ENCODE results near the gene SHD.
"Not testable (repeated sequence)": the region's sequence is repeated elsewhere in the genome, so short reads cannot be mapped to it uniquely, and the experiment has no call there.

Gene SHD

GRCh38 chr19:4278419-4279266, at the start of gene SHD:
Gene SHD (plus strand): TSS chr19:4279266. CDS start chr19:4280064, 798 bp downstream.
- no peak for DNase-seq

GRCh38 chr19:4230237-4230636, 48.8 kb upstream of the SHD start:
- not testable (repeated sequence) for DNase-seq

- DNase-seq: not testable (repeated sequence)
Measured at GRCh38 chr19:4231521-4231920, 47.5 kb upstream of the SHD start.

GRCh38 chr19:4232139-4232538, 46.9 kb upstream of the SHD start:
- not testable (repeated sequence) for DNase-seq

- DNase-seq: no peak
Measured at GRCh38 chr19:4232614-4233281, 46.3 kb upstream of the SHD start.

- DNase-seq: no peak
Measured at GRCh38 chr19:4233282-4233853, 45.7 kb upstream of the SHD start.

- DNase-seq: no peak
Measured at GRCh38 chr19:4234142-4234861, 44.8 kb upstream of the SHD start.

- DNase-seq: no peak
Measured at GRCh38 chr19:4234862-4235201, 44.2 kb upstream of the SHD start.

GRCh38 chr19:4237510-4237909, 41.6 kb upstream of the SHD start:
- not testable (repeated sequence) for DNase-seq

GRCh38 chr19:4238831-4239230, 40.2 kb upstream of the SHD start:
- DNase-seq: no peak

- no peak for DNase-seq
Measured at GRCh38 chr19:4241824-4242430, 37.1 kb upstream of the SHD start.

GRCh38 chr19:4245938-4246337, 33.1 kb upstream of the SHD start:
- DNase-seq: not testable (repeated sequence)

- DNase-seq: peak; percentile 99
Measured at GRCh38 chr19:4246767-4247593, 32.1 kb upstream of the SHD start, which contains the start of gene YJU2. Gene YJU2 (plus strand): TSS chr19:4247080. CDS start chr19:4247147, 67 bp downstream.

- no peak for DNase-seq
Measured at GRCh38 chr19:4256563-4256962, 22.5 kb upstream of the SHD start.

GRCh38 chr19:4257025-4257424, 22.0 kb upstream of the SHD start:
- no peak for DNase-seq

- DNase-seq: no peak
Measured at GRCh38 chr19:4258181-4258580, 20.9 kb upstream of the SHD start.

- DNase-seq: no peak
Measured at GRCh38 chr19:4260613-4261191, 18.4 kb upstream of the SHD start.

- DNase-seq: no peak
Measured at GRCh38 chr19:4264812-4265211, 14.3 kb upstream of the SHD start.

- no peak for DNase-seq
Measured at GRCh38 chr19:4266253-4267000, 12.6 kb upstream of the SHD start.

- no peak for DNase-seq
Measured at GRCh38 chr19:4267101-4267900, 11.8 kb upstream of the SHD start.

All from NCI-H2029 (cell line).